H9 (cell line): ENCODE measurements around the gene MRPS10. TPM values are rescaled to one million over a fixed set of nuclear protein-coding genes. Genes with fewer than 3 reads are reported as not detected.

Experiments
- DNase-seq: peaks from one replicate; pipeline ENCODE4 v3.0.0-alpha.2; 2017
- H2AFZ ChIP-seq: one replicate; pipeline ENCODE4 v1.6.1; 2013; ENCODE audit warnings: mild to moderate bottlenecking, low read length, control low read depth, moderate library complexity
- H2AK5ac ChIP-seq: 2 replicates; pipeline ENCODE4 v1.6.1; 2013; ENCODE audit warnings: low read length, control low read depth, mixed read lengths; ENCODE audit not compliant: insufficient read length
- H2BK120ac ChIP-seq: one replicate; pipeline ENCODE4 v1.6.1; 2013; ENCODE audit warnings: low read depth, mild to moderate bottlenecking, low read length, control low read depth, inconsistent platforms; ENCODE audit not compliant: poor library complexity, severe bottlenecking
- H2BK12ac ChIP-seq: 2 replicates; pipeline ENCODE4 v1.6.1; 2013; ENCODE audit warnings: low read length, control low read depth, mixed read lengths, low read depth; ENCODE audit not compliant: insufficient read length
- H2BK15ac ChIP-seq: 2 replicates; pipeline ENCODE4 v1.6.1; 2013; ENCODE audit warnings: low read depth, low read length, control low read depth
- H2BK20ac ChIP-seq: one replicate; pipeline ENCODE4 v1.6.1; 2013; ENCODE audit warnings: low read depth, mild to moderate bottlenecking, low read length, control low read depth, inconsistent platforms; ENCODE audit not compliant: poor library complexity, severe bottlenecking
- H2BK5ac ChIP-seq: 2 replicates; pipeline ENCODE4 v1.6.1; 2013; ENCODE audit warnings: low read length, control low read depth, mixed read lengths; ENCODE audit not compliant: insufficient read length
- H3K14ac ChIP-seq: 2 replicates; pipeline ENCODE4 v1.6.1; 2013; ENCODE audit warnings: low read length, control low read depth; ENCODE audit not compliant: insufficient read depth
- H3K18ac ChIP-seq: 2 replicates; pipeline ENCODE4 v1.6.1; 2013; ENCODE audit warnings: low read depth, mild to moderate bottlenecking, mixed read lengths, low read length, control low read depth; ENCODE audit not compliant: insufficient read length
- H3K23ac ChIP-seq: 2 replicates; pipeline ENCODE4 v1.6.1; 2013; ENCODE audit warnings: low read length, control low read depth, mixed read lengths, low read depth; ENCODE audit not compliant: insufficient read length
- H3K23me2 ChIP-seq: 2 replicates; pipeline ENCODE4 v1.6.1; 2013; ENCODE audit warnings: low read depth, mild to moderate bottlenecking, mixed read lengths, low read length, control low read depth; ENCODE audit not compliant: insufficient read length, poor library complexity, severe bottlenecking
- H3K27ac ChIP-seq: 2 replicates; pipeline ENCODE4 v1.5.1; 2013; ENCODE audit warnings: low read length, control low read depth, mixed read lengths, low read depth; ENCODE audit not compliant: insufficient read length
- H3K27me3 ChIP-seq: 2 replicates; pipeline ENCODE4 v1.6.1; 2013; ENCODE audit warnings: low read length, control low read depth, inconsistent platforms; ENCODE audit not compliant: insufficient read depth
- H3K4ac ChIP-seq: 2 replicates; pipeline ENCODE4 v1.6.1; 2013; ENCODE audit warnings: low read depth, mild to moderate bottlenecking, control low read depth, inconsistent platforms, low read length, moderate library complexity
- H3K4me1 ChIP-seq: 2 replicates; pipeline ENCODE4 v1.6.1; 2013; ENCODE audit warnings: low read length, control low read depth, inconsistent platforms; ENCODE audit not compliant: insufficient read depth
- H3K4me2 ChIP-seq: 2 replicates; pipeline ENCODE4 v1.6.1; 2013; ENCODE audit warnings: low read length, control low read depth, mixed read lengths; ENCODE audit not compliant: insufficient read length, insufficient read depth
- H3K56ac ChIP-seq: 2 replicates; pipeline ENCODE4 v1.6.1; 2013; ENCODE audit warnings: low read depth, mild to moderate bottlenecking, mixed read lengths, low read length, control low read depth; ENCODE audit not compliant: insufficient read length
- H3K79me1 ChIP-seq: 2 replicates; pipeline ENCODE4 v1.6.1; 2013; ENCODE audit warnings: low read depth, mild to moderate bottlenecking, moderate library complexity, low read length, control low read depth, inconsistent platforms; ENCODE audit not compliant: insufficient read depth, poor library complexity, severe bottlenecking
- H3K79me2 ChIP-seq: 2 replicates; pipeline ENCODE4 v1.6.1; 2013; ENCODE audit warnings: low read length, control low read depth, inconsistent platforms; ENCODE audit not compliant: insufficient read depth
- H3K9ac ChIP-seq: 2 replicates; pipeline ENCODE4 v1.6.1; 2013; ENCODE audit warnings: low read length, control low read depth, mixed read lengths; ENCODE audit not compliant: insufficient read length; ENCODE audit errors: extremely low read depth
- H3K9me3 ChIP-seq: one replicate; pipeline ENCODE4 v1.6.1; 2013; ENCODE audit warnings: low read depth, low read length, inconsistent platforms; ENCODE audit not compliant: control insufficient read depth
- H3T11ph ChIP-seq: one replicate; pipeline ENCODE4 v1.6.1; 2013; ENCODE audit warnings: mild to moderate bottlenecking, low read length, control low read depth, inconsistent platforms
- H4K20me1 ChIP-seq: one replicate; pipeline ENCODE4 v1.6.1; 2013; ENCODE audit not compliant: control insufficient read depth, insufficient read length, insufficient read depth
- H4K5ac ChIP-seq: 2 replicates; pipeline ENCODE4 v1.6.1; 2013; ENCODE audit warnings: low read depth, mild to moderate bottlenecking, mixed read lengths, low read length, control low read depth; ENCODE audit not compliant: insufficient read length
- H4K8ac ChIP-seq: replicated peaks from 2 replicates; pipeline ENCODE4 v1.6.1; 2013; ENCODE audit warnings: low read length, control low read depth, mixed read lengths, low read depth; ENCODE audit not compliant: insufficient read length
- H4K91ac ChIP-seq: 2 replicates; pipeline ENCODE4 v1.6.1; 2013; ENCODE audit warnings: low read depth, mild to moderate bottlenecking, moderate library complexity, mixed read lengths, low read length, control low read depth; ENCODE audit not compliant: insufficient read length
- H3K27ac Mint-ChIP-seq, 3 experiments: 2 replicates in 2 of 3; 3 replicates in 1 of 3; pipeline ENCODE4 v1.8.0; 2020 to 2021; ENCODE audit warnings: mixed read lengths in 3 of 3, mild to moderate bottlenecking in 1 of 3, moderate library complexity in 1 of 3
- H3K27me3 Mint-ChIP-seq: 2 replicates; pipeline ENCODE4 v1.8.0; 2021; ENCODE audit warnings: low read depth, mild to moderate bottlenecking, moderate library complexity, mixed read lengths
- H3K36me3 Mint-ChIP-seq, 3 experiments: 2 replicates in 2 of 3; 3 replicates in 1 of 3; pipeline ENCODE4 v1.8.0; 2020 to 2021; ENCODE audit warnings: low read depth in 3 of 3, mixed read lengths in 3 of 3; ENCODE audit not compliant: insufficient read depth in 1 of 3
- H3K4me1 Mint-ChIP-seq, 2 experiments: 2 replicates each; pipeline ENCODE4 v1.8.0; 2020; ENCODE audit warnings: mixed read lengths in 2 of 2
- H3K4me3 Mint-ChIP-seq, 2 experiments: 2 replicates in 1 of 2; 3 replicates in 1 of 2; pipeline ENCODE4 v1.8.0; 2020 to 2021; ENCODE audit warnings: mild to moderate bottlenecking in 2 of 2, mixed read lengths in 2 of 2, moderate library complexity in 1 of 2
- H3K9me3 Mint-ChIP-seq, 2 experiments: 2 replicates in 1 of 2; 3 replicates in 1 of 2; pipeline ENCODE4 v1.8.0; 2020; ENCODE audit warnings: mild to moderate bottlenecking in 2 of 2, mixed read lengths in 2 of 2, moderate library complexity in 1 of 2
- WGBS: extraction: QIAGEN DNeasy Blood & Tissue Kit; methylation state at CpG from one replicate; pipeline ENCODE4 v1.1.7; 2013; ENCODE audit warnings: missing lambda C conversion rate, low lambda C conversion rate, mixed read lengths; ENCODE audit not compliant: insufficient read length; ENCODE audit errors: extremely low coverage; 5-methylcytosine and 5-hydroxymethylcytosine counted together
- total RNA-seq: library from RNA; stranded (reverse); gene quantifications from 2 replicates; pipeline ENCODE4 v1.2.1, GENCODE V29; 2021
- TF ChIP-seq, protein P1 (sequence below): fragments of 200-600 bp; sonication (generic); conservative IDR thresholded peaks from 3 replicates; pipeline ENCODE4 v1.8.0; 2021; ENCODE audit warnings: antibody characterized with exemption, mild to moderate bottlenecking

MRPS10 gene
- total RNA-seq, 1 experiment from 2014 or later: 33.9 TPM

GRCh38 chr6:42237857-42238256 is 20.2 kb upstream of the MRPS10 start:
- Histone ChIP-seq H3K9me3 (no peaks in the 10 kb centered on the region), H3K79me1 (no peaks in the 10 kb centered on the region), H3K4me1 (no peaks in the 10 kb centered on the region; the same call in 1 of the 2 replicates), H2BK12ac (no peak overlapping the region), H3K56ac (no peak overlapping the region), H3K27ac (no peak overlapping the region), H3K23me2 (no peaks in the 10 kb centered on the region), H3K4me2 (no peak overlapping the region), H2BK5ac (no peak overlapping the region), H4K8ac (no peak overlapping the region), H2BK20ac (no peak overlapping the region), H3K9ac (no peak overlapping the region), H2AK5ac (no peak overlapping the region), H3K14ac (no peak overlapping the region), H3T11ph (no peak overlapping the region), H2AFZ (no peak overlapping the region), H2BK120ac (no peak overlapping the region), H3K23ac (no peak overlapping the region), H4K20me1 (no peaks in the 10 kb centered on the region), H2BK15ac (no peak overlapping the region), H4K5ac (no peak overlapping the region), H3K18ac (no peak overlapping the region), H3K4ac (no peak overlapping the region), H4K91ac (no peak overlapping the region), H3K79me2 (no peaks in the 10 kb centered on the region), H3K27me3 (no peaks in the 10 kb centered on the region)
- Mint-ChIP-seq H3K27ac (no peak overlapping the region), H3K27me3 (no peaks in the 10 kb centered on the region), H3K9me3 (no peaks in the 10 kb centered on the region; a peak in 1 of 5 replicates), H3K36me3 (peaks cover 32 to 69% (median 51%) of the 10 kb centered on the region in 3 experiments), H3K4me3 (no peak overlapping the region), H3K4me1 (peaks cover 34% of the 10 kb centered on the region in 2 experiments)
- TF ChIP-seq, protein P1, sequence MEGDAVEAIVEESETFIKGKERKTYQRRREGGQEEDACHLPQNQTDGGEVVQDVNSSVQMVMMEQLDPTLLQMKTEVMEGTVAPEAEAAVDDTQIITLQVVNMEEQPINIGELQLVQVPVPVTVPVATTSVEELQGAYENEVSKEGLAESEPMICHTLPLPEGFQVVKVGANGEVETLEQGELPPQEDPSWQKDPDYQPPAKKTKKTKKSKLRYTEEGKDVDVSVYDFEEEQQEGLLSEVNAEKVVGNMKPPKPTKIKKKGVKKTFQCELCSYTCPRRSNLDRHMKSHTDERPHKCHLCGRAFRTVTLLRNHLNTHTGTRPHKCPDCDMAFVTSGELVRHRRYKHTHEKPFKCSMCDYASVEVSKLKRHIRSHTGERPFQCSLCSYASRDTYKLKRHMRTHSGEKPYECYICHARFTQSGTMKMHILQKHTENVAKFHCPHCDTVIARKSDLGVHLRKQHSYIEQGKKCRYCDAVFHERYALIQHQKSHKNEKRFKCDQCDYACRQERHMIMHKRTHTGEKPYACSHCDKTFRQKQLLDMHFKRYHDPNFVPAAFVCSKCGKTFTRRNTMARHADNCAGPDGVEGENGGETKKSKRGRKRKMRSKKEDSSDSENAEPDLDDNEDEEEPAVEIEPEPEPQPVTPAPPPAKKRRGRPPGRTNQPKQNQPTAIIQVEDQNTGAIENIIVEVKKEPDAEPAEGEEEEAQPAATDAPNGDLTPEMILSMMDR: no peak
- no peak for DNase-seq
- WGBS: no CpG with 5 or more reads among the region's 1 CpG
